GM12872 (cell line): ENCODE data around the gene DPP9.

Experiments
- TF ChIP-seq, protein P1 (sequence below): IDR thresholded peaks from 3 replicates; pipeline ENCODE4 v1.5.1; 2011; ENCODE audit warnings: low read depth, mild to moderate bottlenecking, low read length, moderate library complexity; ENCODE audit not compliant: insufficient read depth

DPP9 gene

DNA sequence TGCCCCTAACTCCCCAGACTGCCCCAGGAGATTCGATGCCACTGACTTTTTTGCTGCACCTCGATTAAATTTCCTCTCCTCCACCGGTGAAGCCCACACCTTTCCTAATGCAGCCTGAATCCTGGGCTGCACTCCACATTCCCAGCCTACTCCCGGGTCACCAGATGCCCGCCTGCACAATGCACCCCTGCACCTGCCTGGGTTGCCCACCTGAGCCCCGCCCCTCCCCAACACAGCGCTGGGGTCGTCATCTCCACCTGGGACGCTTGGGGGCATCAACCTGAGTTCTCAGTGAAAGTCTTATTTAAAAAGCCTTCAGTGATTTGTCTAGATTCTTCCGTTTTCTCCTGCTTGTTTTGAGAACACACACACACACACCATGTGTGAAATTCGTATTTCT, 24.5 kb upstream of the DPP9 start:
- TF ChIP-seq, protein P1, sequence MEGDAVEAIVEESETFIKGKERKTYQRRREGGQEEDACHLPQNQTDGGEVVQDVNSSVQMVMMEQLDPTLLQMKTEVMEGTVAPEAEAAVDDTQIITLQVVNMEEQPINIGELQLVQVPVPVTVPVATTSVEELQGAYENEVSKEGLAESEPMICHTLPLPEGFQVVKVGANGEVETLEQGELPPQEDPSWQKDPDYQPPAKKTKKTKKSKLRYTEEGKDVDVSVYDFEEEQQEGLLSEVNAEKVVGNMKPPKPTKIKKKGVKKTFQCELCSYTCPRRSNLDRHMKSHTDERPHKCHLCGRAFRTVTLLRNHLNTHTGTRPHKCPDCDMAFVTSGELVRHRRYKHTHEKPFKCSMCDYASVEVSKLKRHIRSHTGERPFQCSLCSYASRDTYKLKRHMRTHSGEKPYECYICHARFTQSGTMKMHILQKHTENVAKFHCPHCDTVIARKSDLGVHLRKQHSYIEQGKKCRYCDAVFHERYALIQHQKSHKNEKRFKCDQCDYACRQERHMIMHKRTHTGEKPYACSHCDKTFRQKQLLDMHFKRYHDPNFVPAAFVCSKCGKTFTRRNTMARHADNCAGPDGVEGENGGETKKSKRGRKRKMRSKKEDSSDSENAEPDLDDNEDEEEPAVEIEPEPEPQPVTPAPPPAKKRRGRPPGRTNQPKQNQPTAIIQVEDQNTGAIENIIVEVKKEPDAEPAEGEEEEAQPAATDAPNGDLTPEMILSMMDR: no peak

DNA sequence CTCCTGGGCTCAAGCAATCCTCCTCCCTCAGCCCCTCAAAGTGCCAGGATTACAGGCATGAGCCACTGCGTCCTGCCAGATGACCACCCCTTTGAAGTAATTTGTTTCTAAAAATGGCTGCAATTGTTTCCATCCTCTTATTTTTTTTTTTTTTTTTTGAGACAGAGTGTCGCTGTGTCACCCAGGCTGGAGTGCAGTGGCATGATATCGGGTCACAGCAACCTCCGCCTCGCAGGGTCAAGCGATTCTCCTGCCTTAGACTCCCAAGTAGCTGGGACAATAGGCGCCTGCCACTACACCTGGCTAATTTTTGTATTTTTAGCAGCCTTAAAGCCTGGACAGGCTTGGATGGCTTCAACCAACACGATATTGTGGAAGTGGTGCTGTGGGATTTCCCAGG, 22.3 kb upstream of the DPP9 start:
- TF ChIP-seq, protein P1: no peak

DNA sequence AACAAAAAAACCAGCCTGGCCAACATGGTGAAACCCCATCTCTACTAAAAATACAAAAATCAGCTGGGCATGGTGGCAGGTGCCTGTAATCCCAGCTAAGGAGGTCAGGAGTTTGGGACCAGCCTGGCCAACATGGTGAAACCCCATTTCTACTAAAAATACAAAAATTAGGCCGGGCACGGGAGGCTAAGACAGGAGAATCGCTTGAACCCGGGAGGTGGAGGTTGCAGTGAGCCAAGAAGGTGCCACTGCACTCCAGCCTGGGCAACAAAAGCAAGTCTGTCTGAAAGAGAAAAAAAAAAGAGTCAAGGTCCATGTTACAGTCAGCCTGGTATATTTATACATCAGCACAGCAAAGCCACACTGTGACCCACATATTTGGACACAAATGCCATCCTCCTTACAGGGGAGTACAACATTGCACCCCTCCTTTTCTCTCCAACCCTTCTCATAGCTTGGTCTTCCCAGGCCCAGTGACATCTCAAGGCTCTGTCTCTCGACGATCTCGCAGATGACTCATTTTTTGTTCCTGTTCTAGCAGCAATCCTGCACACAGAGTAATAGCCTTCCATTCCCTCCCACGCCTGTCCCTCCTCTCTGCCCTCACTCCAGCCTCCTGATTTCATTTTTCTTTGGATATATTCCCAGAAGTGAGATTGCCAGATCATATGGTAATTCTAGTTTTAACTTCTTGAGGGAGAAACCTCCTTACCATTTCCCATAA, 21.0 kb upstream of the DPP9 start:
- TF ChIP-seq, protein P1: no peak

DNA sequence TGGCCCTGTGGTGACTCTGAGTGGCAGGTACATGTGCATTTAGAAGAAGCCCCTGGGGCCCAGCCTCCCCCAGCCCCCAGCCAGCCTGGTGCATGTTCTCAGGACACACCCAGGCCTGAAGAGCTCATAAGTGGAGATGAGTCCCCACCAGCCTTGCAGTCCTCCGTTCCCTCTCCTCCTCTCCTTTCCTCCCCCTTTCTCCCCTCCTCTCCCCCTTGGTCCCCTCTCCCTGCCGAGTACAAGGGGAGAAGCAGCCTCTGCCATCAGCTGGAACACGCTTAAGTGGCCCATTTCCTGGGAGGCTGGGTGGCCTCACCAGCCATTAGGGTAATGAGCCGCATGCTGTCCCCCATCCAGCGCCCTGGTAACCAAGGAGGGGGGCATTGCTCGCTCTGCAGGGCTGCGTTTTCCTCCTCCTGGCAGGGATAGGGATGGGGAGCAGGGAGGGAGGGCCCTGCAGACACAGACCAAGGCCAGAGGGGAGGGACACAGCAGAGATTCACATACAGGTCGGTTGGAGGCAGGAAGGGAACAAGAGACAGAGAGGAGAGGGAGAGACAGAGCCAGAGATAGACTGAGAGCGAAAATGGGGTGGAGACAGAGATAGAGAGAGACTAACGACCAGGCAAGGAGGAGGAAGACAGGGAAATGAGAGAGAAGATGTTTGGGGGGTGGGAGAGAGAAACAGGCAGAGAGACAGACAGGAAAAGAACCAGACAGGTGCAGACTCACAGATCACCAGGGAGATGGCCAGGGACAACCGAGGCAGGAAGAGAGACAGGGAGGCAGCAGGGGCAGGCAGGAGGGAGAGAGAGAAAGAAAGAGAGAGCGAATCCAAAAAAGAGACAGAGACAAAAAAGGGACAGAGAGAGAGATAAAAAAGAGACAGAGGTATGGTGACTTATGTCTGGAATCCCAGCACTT, 19.3 kb upstream of the DPP9 start:
- TF ChIP-seq, protein P1: no peak

DNA sequence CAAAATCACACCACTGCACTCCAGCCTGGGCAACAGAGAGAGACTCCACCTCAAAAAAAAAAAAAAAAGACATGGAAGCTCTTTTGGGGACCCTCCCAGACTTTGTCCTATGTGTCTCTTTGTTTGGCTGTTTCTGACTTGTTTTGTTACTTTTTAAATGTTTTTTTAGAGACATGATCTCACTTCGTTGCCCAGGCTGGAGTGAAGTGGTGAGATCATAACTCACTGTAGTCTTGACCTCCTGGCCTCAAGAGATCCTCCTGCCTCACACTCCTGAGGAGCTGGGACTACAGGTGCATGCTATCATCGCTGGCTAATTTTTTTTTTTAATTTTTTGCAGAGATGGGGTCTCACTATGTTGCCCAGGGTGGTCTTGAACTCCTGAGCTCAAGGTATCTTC, 16.4 kb upstream of the DPP9 start:
- TF ChIP-seq, protein P1: no peak

DNA sequence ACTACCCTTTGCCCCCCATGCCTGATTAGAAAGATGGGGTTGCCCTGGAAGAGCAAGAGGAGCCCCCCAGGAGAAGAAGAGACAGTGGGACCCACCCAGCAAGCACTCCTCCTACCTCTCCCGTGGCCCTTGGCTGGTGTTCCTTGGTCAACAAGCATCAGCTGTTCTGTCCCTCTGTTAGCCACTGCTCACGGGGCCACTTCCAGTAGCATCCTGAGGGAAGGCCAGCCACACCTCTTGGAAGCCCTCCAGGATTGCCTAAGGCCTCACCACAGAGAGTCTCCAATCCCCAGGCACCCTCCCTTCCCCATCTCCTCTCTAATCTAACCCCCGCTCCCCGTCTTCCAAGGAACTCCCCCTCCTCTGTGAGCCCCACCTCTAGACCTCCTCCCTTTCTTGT, 15.1 kb upstream of the DPP9 start:
- TF ChIP-seq, protein P1: no peak

DNA sequence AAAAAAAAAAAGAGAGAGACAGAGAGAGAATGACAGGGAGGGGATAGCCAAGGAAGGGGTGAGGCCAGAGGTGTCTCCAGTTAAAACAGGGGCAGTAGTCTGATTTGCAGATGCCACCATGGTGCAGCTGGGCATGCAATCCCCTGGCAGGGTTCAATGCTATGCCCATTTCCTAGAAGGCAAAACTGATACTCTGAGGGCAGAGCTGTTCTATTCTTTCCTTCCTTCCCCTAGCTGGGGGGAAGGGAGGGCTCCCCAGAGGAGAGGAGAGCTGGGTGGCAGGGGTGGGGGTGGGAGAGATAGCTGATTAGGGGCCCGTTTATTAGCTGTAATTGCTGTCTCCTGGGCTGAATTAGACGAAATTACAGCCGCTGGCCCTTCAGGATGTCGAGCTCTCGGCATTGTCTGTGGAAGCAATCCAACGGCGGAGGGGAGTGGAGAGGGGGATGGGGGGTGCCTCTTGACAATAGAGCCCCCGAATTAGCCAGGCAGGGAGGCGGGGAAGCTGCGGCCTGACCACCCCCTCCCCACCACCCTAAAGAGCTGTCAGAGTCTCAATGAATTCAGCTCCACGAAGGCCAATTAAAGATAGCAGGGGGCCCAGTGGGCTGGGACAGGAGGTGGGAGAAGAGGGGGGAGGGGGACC, 14.4 kb upstream of the DPP9 start:
- TF ChIP-seq, protein P1: no peak
